Liver (tissue), 3 donors: Measurements from ENCODE around the gene DNAJC6.

ENCODE experiments used
- CTCF ChIP-seq: fragments of 150-350 bp; IDR thresholded peaks from 2 replicates; pipeline ENCODE4 v1.5.1; 2017; ENCODE audit warnings: improper control_type of control experiment, low read depth, low read length; ENCODE audit not compliant: missing input control
- EGR1 ChIP-seq, 2 donors: IDR thresholded peaks; 2 replicates each; pipeline ENCODE4 v1.6.1; 2016 to 2018; ENCODE audit warnings: antibody characterized with exemption in 2 of 2, low read depth in 2 of 2
- JUND ChIP-seq, 2 donors: IDR thresholded peaks; 2 replicates each; pipeline ENCODE4 v1.6.1; 2016; ENCODE audit warnings: antibody characterized with exemption in 2 of 2
- REST ChIP-seq: IDR thresholded peaks from 2 replicates; pipeline ENCODE4 v1.6.1; 2016; ENCODE audit warnings: antibody characterized with exemption, mild to moderate bottlenecking
- TAF1 ChIP-seq: conservative IDR thresholded peaks from 2 replicates; pipeline ENCODE4 v1.6.1; 2016; ENCODE audit warnings: antibody characterized with exemption, mild to moderate bottlenecking
- ZBTB33 ChIP-seq: IDR thresholded peaks from 2 replicates; pipeline ENCODE4 v1.6.1; 2016; ENCODE audit warnings: antibody characterized with exemption
- donor health status: healthy.
- donor health status: healthy.

GRCh38 chr1:65319141-65319540 is 9.8 kb downstream of the DNAJC6 start:
- TF ChIP-seq JUND (IDR thresholded peaks at IDR 0.05) (no peak), EGR1 (IDR thresholded peaks at IDR 0.05; ENCODE audit: low read depth in 2 of 2) (no peak), ZBTB33 (no peak), CTCF (no peak), TAF1 (no peak), REST (no peak)
